MM.1S (cell line): ENCODE results near the gene MAPKAP1.

Experiments used
- DNase-seq: peaks from one replicate; pipeline ENCODE4 v3.0.0-alpha.2; 2015
- H2AFZ ChIP-seq: fragments of 300-600 bp; sonication (generic); 2 replicates; pipeline ENCODE4 v1.6.0; 2016; ENCODE audit warnings: antibody characterized with exemption, low read length
- H3F3A ChIP-seq: fragments of 300-600 bp; sonication (generic); 2 replicates; pipeline ENCODE4 v1.6.1; 2016; ENCODE audit warnings: mild to moderate bottlenecking, antibody characterized with exemption, low read length, moderate library complexity, mixed read lengths; ENCODE audit not compliant: insufficient read depth
- H3K27ac ChIP-seq: fragments of 300-600 bp; sonication (generic); 2 replicates; pipeline ENCODE4 v1.5.1; 2016; ENCODE audit warnings: mild to moderate bottlenecking, low read length
- H3K27me3 ChIP-seq: fragments of 300-600 bp; sonication (generic); replicated peaks from 2 replicates; pipeline ENCODE4 v1.6.0; 2016; ENCODE audit warnings: low read length; ENCODE audit not compliant: insufficient read depth
- H3K36me3 ChIP-seq: fragments of 300-600 bp; sonication (generic); replicated peaks from 2 replicates; pipeline ENCODE4 v1.6.1; 2016; ENCODE audit warnings: mild to moderate bottlenecking, low read length, mixed read lengths; ENCODE audit not compliant: insufficient read depth
- H3K4me1 ChIP-seq: fragments of 300-600 bp; sonication (generic); 2 replicates; pipeline ENCODE4 v1.6.1; 2016; ENCODE audit warnings: low read length, mixed read lengths
- H3K4me2 ChIP-seq: fragments of 300-600 bp; sonication (generic); 2 replicates; pipeline ENCODE4 v1.6.0; 2016; ENCODE audit warnings: low read depth, low read length
- H3K4me3 ChIP-seq: fragments of 300-600 bp; sonication (generic); 2 replicates; pipeline ENCODE4 v1.5.1; 2016; ENCODE audit warnings: low read length, mixed read lengths
- H3K79me2 ChIP-seq: fragments of 300-600 bp; sonication (generic); 2 replicates; pipeline ENCODE4 v1.6.1; 2016; ENCODE audit warnings: mixed run types, low read length, mixed read lengths
- H3K9ac ChIP-seq: fragments of 300-600 bp; sonication (generic); 2 replicates; pipeline ENCODE4 v1.6.1; 2016; ENCODE audit warnings: low read length, mixed read lengths
- H3K9me2 ChIP-seq: fragments of 300-600 bp; sonication (generic); replicated peaks from 2 replicates; pipeline ENCODE4 v1.6.1; 2016; ENCODE audit warnings: mild to moderate bottlenecking, low read length, mixed read lengths; ENCODE audit not compliant: insufficient read depth
- H3K9me3 ChIP-seq: fragments of 300-600 bp; sonication (generic); replicated peaks from 2 replicates; pipeline ENCODE4 v1.6.1; 2016; ENCODE audit warnings: mild to moderate bottlenecking, low read length, mixed read lengths; ENCODE audit not compliant: insufficient read depth
- H4K20me1 ChIP-seq: fragments of 300-600 bp; sonication (generic); 2 replicates; pipeline ENCODE4 v1.6.1; 2016; ENCODE audit warnings: mild to moderate bottlenecking, low read length, moderate library complexity, mixed read lengths; ENCODE audit not compliant: insufficient read depth
- CTCF ChIP-seq: fragments of 300-600 bp; sonication (generic); IDR thresholded peaks from 2 replicates; pipeline ENCODE4 v1.5.1; 2016; ENCODE audit warnings: antibody characterized with exemption, low read length, mixed read lengths
- EZH2 ChIP-seq: fragments of 300-600 bp; sonication (generic); optimal IDR thresholded peaks from 2 replicates; pipeline ENCODE3; 2017; ENCODE audit warnings: low read depth, mild to moderate bottlenecking, antibody characterized with exemption, low read length, mixed read lengths
- EZH2phosphoT487 ChIP-seq: fragments of 300-600 bp; sonication (generic); IDR thresholded peaks from 2 replicates; pipeline ENCODE4 v1.6.1; 2018; ENCODE audit warnings: antibody characterized with exemption, low read length

The MAPKAP1 gene

GRCh38 chr9:125460346-125460745 is 246.7 kb downstream of the MAPKAP1 start:
- no peaks in the 10 kb centered on the region for H3K4me1 ChIP-seq
- TF ChIP-seq EZH2 (no peak), EZH2phosphoT487 (no peak), CTCF (no peak)
- H3K27ac ChIP-seq = no peak overlapping the region
- no peaks in the 10 kb centered on the region for H3K27me3 ChIP-seq
- H3K79me2 ChIP-seq = no peaks in the 10 kb centered on the region
- H4K20me1 ChIP-seq = no peaks in the 10 kb centered on the region
- H2AFZ ChIP-seq = no peak overlapping the region
- no peak overlapping the region for H3K4me2 ChIP-seq
- no peaks in the 10 kb centered on the region for H3K36me3 ChIP-seq
- no peak for DNase-seq
- no peak overlapping the region for H3K9ac ChIP-seq
- no peaks in the 10 kb centered on the region for H3K9me2 ChIP-seq
- H3K4me3 ChIP-seq = no peak overlapping the region
- no peaks in the 10 kb centered on the region for H3F3A ChIP-seq
- no peaks in the 10 kb centered on the region for H3K9me3 ChIP-seq

- Histone ChIP-seq H3K27ac (no peak overlapping the region), H3K9ac (no peak overlapping the region), H3K4me2 (no peak overlapping the region), H3K27me3 (no peaks in the 10 kb centered on the region), H4K20me1 (no peaks in the 10 kb centered on the region), H3K36me3 (no peaks in the 10 kb centered on the region), H3K9me3 (no peaks in the 10 kb centered on the region), H3K9me2 (no peaks in the 10 kb centered on the region), H3F3A (no peaks in the 10 kb centered on the region), H3K4me1 (no peaks in the 10 kb centered on the region), H3K4me3 (no peak overlapping the region), H3K79me2 (no peaks in the 10 kb centered on the region), H2AFZ (no peak overlapping the region)
- TF ChIP-seq EZH2phosphoT487 (no peak), CTCF (no peak), EZH2 (no peak)
- DNase-seq = no peak
These were observed 249.7 kb downstream of the MAPKAP1 start for GRCh38 chr9:125457357-125457756.

GRCh38 chr9:125455876-125456275 is 251.1 kb downstream of the MAPKAP1 start:
- Histone ChIP-seq H3K4me3 (no peak overlapping the region), H3K4me1 (no peaks in the 10 kb centered on the region), H3K9me2 (no peaks in the 10 kb centered on the region), H3K27ac (no peak overlapping the region), H3K36me3 (no peaks in the 10 kb centered on the region), H3K9ac (no peak overlapping the region), H3K27me3 (no peaks in the 10 kb centered on the region), H3K9me3 (no peaks in the 10 kb centered on the region), H3F3A (no peaks in the 10 kb centered on the region), H4K20me1 (no peaks in the 10 kb centered on the region), H3K79me2 (no peaks in the 10 kb centered on the region), H2AFZ (no peak overlapping the region), H3K4me2 (no peak overlapping the region)
- DNase-seq = no peak
- TF ChIP-seq CTCF (no peak), EZH2 (no peak), EZH2phosphoT487 (no peak)
